GM19193 (cell line): Measurements from ENCODE around the gene KRTAP9-6.
"Not testable (repeated sequence)": the region's sequence is repeated elsewhere in the genome, so short reads cannot be mapped to it uniquely, and the experiment has no call there.

ENCODE experiments used
- POLR2A ChIP-seq: IDR thresholded peaks from 4 replicates; pipeline ENCODE4 v1.6.1; 2011; ENCODE audit not compliant: insufficient read depth, insufficient read length; ENCODE audit errors: extremely low read depth

Gene KRTAP9-6

DNA sequence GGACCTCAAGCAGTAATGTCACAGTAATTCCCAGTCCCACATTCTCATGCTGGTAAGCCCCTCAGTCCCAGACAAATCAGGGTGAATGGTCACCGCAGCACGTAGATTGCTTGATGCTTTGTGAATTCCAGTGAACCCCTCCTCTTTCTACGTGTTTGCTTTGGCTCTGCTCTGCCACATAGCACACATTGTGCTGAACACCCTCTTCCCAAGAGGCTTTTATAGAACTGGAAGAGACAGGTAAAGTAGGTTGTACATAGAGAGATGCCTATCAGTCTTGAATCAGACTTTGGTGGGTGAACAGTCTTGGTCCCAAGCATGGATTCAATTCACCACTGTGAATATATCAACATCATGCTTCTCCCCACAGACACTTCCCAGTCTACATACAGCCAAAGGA lies 579 bp upstream of the KRTAP9-6 start:
- no peak for TF ChIP-seq POLR2A

DNA sequence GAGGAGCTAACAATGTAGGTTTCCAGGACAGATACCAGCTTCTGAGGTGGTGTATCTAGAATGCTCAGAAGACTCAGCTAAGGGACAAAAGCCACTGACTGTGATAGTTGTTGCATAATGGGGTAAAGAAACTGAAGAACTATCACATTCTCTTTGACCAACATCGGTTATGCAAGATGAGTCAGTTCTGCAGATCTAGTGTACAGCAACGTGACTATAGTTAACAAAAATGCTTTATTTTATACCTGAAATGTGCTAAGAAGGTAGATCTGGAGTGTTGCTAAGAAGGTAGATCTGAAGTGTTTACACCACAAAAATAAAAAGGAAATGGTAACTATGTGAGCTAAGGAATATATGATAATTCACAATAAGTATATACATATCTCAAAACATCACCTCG lies 2.5 kb downstream of the KRTAP9-6 start:
- no peak for TF ChIP-seq POLR2A

DNA sequence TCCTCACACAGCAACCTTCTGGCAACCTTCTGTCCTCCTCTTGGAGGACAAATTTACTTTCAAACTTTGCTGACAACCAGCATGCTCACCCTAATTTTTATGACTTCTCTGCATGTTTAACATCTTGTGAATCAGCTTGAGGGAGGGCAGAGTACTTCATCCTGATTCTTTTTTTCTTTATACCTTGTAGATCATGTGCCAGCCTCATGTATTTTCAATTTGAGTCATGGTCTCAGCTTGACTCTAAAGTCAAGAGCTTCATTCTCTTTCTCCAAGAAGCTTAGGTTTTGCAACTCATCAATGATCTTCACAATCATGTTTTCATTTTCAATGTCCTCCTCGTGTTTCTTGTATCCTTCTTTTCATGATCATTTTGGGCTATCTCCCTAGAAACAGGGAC lies 6.7 kb downstream of the KRTAP9-6 start:
- TF ChIP-seq POLR2A = no peak

DNA sequence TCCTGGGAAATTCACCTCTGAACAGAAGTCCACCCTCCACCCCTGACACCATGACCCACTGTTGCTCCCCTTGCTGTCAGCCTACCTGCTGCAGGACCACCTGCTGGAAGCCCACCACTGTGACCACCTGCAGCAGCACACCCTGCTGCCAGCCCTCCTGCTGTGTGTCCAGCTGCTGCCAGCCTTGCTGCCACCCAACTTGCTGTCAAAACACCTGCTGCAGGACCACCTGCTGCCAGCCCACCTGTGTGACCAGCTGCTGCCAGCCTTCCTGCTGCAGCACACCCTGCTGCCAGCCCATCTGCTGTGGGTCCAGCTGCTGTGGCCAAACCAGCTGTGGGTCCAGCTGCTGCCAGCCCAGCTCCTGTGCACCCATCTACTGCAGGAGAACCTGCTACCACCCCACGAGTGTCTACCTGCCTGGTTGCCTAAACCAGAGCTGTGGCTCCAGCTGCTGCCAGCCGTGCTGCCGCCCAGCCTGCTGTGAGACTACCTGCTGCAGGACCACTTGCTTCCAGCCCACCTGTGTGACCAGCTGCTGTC lies 10.5 kb downstream of the KRTAP9-6 start, which contains the start of gene KRTAP9-7:
KRTAP9-7 (plus strand) TSS at position 51 of the 543 bp plus-strand sequence; CDS start at position 51, 0 bp downstream.
- TF ChIP-seq POLR2A = not testable (repeated sequence)

DNA sequence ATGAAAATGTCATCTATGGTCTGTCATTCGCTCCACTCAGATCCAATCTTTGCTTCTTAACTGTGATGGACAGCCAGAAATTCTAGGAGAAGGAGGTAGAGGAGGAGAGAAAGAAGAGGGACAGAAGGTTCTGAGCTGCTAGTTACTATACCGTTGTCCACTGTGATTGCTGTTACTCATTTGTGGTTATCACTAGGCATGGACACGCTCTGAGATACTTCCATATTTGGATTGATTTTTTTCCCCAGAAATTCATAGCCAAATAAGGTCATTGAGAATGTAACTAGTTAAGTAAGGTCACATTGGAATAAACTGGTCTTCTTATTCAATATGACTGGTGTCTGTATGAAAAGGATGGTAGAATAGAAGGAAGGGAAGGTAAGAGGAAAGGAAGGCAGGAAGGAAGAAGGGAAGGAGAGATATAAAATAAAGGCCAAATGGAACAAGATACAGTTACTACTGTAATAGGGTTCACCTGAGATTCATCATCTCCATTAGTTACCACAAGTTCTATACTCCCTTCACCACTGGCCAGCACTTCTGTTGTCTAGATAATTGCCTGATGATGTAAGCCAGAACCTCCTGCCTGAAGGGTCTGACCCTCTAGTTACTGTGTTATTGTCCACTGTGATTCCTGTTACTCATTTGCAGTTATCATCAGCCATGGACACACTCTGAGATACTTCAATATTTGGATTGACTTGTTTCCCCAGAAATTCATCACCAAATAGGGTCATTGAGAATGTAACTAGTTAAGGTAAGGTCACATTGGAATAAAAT lies 13.2 kb downstream of the KRTAP9-6 start:
- TF ChIP-seq POLR2A = no peak

GRCh38 chr17:41284043-41284442 lies 18.9 kb downstream of the KRTAP9-6 start:
- no peak for TF ChIP-seq POLR2A

GRCh38 chr17:41284546-41284945 lies 19.4 kb downstream of the KRTAP9-6 start:
- no peak for TF ChIP-seq POLR2A

GRCh38 chr17:41287050-41287449 lies 21.9 kb downstream of the KRTAP9-6 start:
- no peak for TF ChIP-seq POLR2A

GRCh38 chr17:41294016-41294415 lies 28.8 kb downstream of the KRTAP9-6 start:
- TF ChIP-seq POLR2A = no peak

DNA sequence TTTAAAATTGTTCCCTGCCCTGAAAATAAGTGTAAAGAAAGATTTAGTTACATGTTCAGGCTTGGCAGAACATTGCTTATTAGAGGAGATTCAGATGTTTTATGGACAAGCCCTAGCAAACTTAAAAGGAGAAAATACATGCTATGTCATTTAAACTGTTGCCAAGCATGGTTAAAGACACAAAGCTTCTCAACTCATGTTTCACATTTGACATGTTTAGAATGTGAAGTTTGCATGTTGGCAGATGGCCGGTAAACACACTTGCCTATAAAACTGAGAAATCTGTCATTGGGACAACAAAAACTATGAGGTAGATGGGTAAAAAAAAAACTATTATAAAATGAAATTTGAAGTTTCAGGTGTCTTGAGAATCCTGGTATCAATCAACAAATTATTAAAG lies 31.7 kb downstream of the KRTAP9-6 start:
- TF ChIP-seq POLR2A = no peak

DNA sequence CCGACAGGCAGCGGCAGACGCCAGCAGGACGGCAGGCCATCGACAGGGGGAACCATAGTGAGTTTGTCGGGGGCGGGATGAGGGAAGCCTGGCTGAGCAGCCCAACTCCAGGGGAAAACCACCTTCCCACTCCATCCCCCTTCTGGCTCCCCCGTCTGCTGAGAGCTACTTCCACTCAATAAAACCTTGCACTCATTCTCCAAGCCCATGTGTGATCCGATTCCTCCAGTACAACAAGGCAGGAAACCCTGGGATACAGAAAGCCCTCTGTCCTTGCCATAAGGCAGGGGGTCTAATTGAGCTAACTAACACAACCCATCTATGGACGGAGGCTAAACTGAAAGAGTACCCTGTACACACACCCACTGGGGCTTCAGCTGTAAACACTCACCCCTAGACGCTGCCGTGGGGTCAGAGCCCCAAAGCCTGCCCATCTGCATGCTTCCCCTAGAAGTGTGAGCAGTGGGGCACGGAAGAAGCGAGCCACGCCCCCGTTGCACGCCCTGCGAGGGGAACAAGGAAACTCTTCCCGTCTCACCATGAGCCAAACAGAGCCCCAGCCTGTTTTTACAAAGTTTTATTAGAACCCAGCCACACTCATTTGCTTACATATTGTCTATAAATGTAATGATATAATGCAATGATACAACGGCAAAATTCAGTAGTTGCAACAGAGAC lies 33.4 kb downstream of the KRTAP9-6 start:
- no peak for TF ChIP-seq POLR2A

GRCh38 chr17:41301204-41301790 lies 36.1 kb downstream of the KRTAP9-6 start:
- TF ChIP-seq POLR2A = no peak

- no peak for TF ChIP-seq POLR2A
Observed at GRCh38 chr17:41301916-41302901, 37.0 kb downstream of the KRTAP9-6 start, which contains the start of gene KRTAP29-1. TSS of gene KRTAP29-1 (minus strand) at chr17:41302851. CDS start at chr17:41302851, 0 bp downstream.

DNA sequence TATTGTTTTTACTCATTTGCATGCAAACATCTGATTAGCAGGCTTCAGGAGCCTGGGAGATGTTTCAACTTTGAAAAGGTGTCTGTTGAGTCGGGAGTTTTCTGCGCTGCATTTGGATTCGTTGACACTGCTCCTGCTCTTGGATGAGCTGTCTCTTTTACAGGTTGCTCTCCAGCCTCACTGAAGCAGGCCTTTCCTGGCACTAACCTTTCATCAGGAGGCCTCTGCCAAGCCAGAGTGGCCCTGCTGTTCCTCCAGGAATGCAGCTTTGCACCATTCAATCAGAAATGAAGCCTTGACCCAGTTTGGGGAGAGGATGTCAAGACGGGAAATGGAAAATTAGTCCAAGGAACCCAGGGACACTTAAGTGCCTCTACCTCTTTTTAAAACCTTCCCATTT lies 37.8 kb downstream of the KRTAP9-6 start:
- TF ChIP-seq POLR2A = no peak
